Skeletal muscle satellite cell (primary cell): Measurements from ENCODE around the gene ADCY10.
"Not testable (repeated sequence)": the region's sequence is repeated elsewhere in the genome, so short reads cannot be mapped to it uniquely, and the experiment has no call there.

ENCODE experiments used
- H3K27me3 ChIP-seq: 2 replicates; pipeline ENCODE4 v1.7.0; 2013; ENCODE audit warnings: low read length; ENCODE audit not compliant: control insufficient read depth, insufficient read depth
- H3K36me3 ChIP-seq: 2 replicates; pipeline ENCODE4 v1.7.0; 2013; ENCODE audit warnings: mild to moderate bottlenecking, control low read depth, low read length; ENCODE audit not compliant: insufficient read depth
- H3K4me1 ChIP-seq: 2 replicates; pipeline ENCODE4 v1.7.0; 2013; ENCODE audit warnings: low read length; ENCODE audit not compliant: control insufficient read depth, insufficient read depth
- H3K4me2 ChIP-seq: 2 replicates; pipeline ENCODE4 v1.7.0; 2013; ENCODE audit warnings: mild to moderate bottlenecking, low read length
- H3K4me3 ChIP-seq: 2 replicates; pipeline ENCODE4 v1.7.0; 2013; ENCODE audit warnings: low read length
- H3K9ac ChIP-seq: 2 replicates; pipeline ENCODE4 v1.7.0; 2013; ENCODE audit warnings: mild to moderate bottlenecking, low read depth, low read length, moderate library complexity
- H3K9me3 ChIP-seq: replicated peaks from 2 replicates; pipeline ENCODE4 v1.7.0; 2013; ENCODE audit warnings: mild to moderate bottlenecking, control low read depth, low read length

The ADCY10 gene

DNA sequence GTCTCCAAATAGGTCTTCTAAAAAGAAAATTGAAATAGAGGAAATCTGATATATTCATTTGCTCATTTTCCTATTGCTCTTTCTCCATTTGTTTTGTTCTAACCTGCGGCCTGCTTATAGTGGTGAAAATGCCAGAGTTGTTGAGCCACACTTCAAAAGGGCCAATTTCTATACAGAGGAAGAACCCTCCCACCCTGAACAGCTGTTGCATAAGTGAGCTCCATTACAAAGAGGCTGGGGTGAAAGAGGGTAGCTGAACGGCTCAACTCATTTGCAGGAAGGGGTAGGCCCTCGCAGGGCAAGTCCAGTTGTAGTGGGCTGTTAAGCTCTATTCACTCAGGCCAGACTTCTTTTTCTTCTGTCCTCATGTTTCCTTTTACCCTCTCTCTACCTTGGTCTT, 8.8 kb downstream of the ADCY10 start:
- Histone ChIP-seq H3K27me3 (no peaks in the 10 kb centered on the region), H3K4me1 (peaks cover 12% of the 10 kb centered on the region), H3K4me2 (no peak overlapping the region), H3K9ac (no peak overlapping the region), H3K4me3 (no peak overlapping the region), H3K36me3 (no peaks in the 10 kb centered on the region), H3K9me3 (no peaks in the 10 kb centered on the region)

DNA sequence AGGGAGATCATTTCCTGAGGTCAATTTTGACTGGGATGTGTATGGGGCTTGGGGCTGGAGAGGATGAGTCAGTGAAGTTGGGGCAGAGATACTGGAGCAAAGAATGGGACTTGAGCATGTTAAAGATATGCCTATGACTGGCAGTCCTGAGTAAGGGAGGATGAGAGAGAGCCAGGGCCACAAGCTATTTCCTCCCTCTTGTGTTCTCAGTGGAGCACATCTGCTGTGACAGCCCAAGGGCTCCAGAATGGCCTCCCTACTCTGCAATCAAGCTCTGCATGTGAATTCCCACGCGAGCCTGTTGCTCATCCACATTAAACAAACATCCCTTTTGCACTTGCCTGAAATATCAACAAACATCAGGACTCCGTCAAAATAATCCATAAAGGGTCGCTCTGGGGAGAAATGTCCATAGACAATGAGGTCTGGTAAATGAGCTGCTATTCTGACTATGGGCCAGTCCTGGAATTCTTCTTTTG, 9.2 kb downstream of the ADCY10 start:
- Histone ChIP-seq H3K27me3 (no peaks in the 10 kb centered on the region), H3K9me3 (no peaks in the 10 kb centered on the region), H3K9ac (peak overlapping the region; percentile 22), H3K4me2 (no peak overlapping the region), H3K4me3 (no peak overlapping the region), H3K36me3 (no peaks in the 10 kb centered on the region), H3K4me1 (peaks cover 12% of the 10 kb centered on the region)

DNA sequence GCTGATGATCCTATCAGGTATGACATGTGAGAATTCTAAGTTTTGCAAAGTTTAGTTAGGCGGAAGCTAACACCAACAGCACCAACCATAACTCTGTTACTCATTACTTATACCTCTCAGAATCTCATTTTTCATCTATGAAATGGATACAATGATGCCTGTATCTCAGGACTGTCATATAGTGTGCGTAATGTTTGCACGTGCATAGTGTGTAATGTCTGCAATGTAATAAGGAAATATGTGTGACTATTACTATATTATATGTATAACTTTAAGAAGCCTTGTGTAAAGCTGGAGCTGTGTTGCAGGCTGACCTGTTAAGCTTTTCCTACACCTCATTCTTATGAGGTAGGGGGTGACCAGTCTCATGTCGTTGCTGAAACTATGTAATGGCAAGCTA, 13.0 kb downstream of the ADCY10 start:
- H3K4me2 ChIP-seq: no peak overlapping the region
- H3K4me1 ChIP-seq: peaks cover 18% of the 10 kb centered on the region
- H3K36me3 ChIP-seq: no peaks in the 10 kb centered on the region
- H3K9me3 ChIP-seq: no peaks in the 10 kb centered on the region
- H3K4me3 ChIP-seq: no peak overlapping the region
- H3K27me3 ChIP-seq: no peaks in the 10 kb centered on the region
- no peak overlapping the region for H3K9ac ChIP-seq

DNA sequence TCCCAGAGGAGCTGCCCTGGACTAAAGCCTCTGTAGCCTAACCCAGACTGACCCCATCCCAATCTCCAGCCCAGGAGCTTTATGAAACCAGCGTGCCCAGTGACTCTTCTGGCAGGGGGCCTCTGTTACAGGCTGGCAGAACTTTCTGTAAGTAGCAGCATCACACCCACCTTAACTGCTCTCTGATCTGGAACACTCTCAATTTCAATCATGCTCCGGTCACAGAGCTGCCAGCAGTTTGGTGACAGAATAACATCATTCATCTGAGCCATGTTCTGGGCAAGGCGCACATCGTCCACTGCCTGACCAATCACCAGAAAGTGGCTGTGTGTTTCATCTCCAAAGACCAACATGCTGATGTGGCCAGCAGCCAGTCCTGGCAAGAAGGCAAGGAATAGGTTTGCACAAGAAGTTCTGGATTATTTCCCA, 14.7 kb downstream of the ADCY10 start:
- Histone ChIP-seq H3K4me2 (no peak overlapping the region), H3K36me3 (no peaks in the 10 kb centered on the region), H3K4me3 (no peak overlapping the region)

DNA sequence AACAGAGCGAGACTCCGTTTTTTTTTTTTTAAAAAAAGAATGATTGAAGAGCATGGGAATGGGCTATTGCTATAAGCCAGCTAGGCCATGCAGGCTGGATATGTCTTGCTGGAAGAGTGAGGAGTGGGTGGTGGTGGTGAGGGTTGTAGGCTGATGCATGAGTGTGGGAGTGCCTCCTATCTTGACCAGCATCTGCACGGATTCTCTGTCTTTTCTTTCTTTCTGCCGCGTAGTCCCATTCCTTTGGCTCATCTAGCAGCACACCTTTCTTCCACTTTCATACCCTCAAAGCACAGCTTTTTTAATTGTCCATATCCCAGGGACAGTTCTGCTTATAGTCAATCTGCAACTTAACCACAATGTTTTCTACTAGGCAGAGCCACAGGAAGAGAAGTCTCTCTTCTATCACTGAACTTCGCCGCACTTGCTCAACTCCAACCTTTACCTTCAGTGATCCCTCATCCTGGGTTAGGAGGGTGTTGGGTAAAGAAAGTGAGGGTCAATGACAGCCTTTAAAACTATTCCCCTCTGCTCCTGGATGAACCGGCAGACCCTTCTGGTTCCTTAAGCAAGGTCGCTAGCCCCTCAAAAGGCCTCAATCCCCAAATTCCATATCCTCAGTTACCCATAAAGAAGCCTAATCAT, 15.2 kb downstream of the ADCY10 start:
- Histone ChIP-seq H3K27me3 (no peaks in the 10 kb centered on the region), H3K4me1 (peaks cover 6% of the 10 kb centered on the region), H3K4me3 (no peak overlapping the region), H3K9me3 (no peaks in the 10 kb centered on the region), H3K9ac (no peak overlapping the region), H3K4me2 (no peak overlapping the region), H3K36me3 (no peaks in the 10 kb centered on the region)

More for the DNA sequence above, 14.7 kb downstream of the ADCY10 start:
- no peaks in the 10 kb centered on the region for H3K9me3 ChIP-seq
- H3K4me1 ChIP-seq: peaks cover 7% of the 10 kb centered on the region
- no peaks in the 10 kb centered on the region for H3K27me3 ChIP-seq
- no peak overlapping the region for H3K9ac ChIP-seq

DNA sequence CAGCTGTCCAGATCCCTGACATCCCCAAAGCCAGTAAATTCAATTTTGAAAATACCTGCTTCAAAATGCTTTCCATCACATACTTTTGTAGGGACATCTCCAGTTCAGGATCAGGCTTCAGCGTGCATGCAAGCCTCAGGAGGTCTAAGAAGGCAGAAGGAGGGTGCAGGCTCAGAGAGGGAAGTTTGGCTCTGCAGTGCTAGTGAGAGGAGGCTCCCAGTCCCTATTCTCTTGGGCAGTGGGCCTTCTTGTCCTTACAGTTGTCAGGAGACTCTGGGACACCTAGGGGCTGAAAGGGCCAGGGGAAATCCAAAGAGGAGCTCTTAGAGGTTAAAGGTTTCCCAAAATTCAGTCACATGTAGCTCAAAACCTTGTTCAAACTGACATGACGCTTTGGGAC, 20.1 kb downstream of the ADCY10 start:
- Histone ChIP-seq H3K4me2 (no peak overlapping the region), H3K9me3 (no peaks in the 10 kb centered on the region), H3K27me3 (no peaks in the 10 kb centered on the region), H3K4me1 (no peaks in the 10 kb centered on the region), H3K36me3 (no peaks in the 10 kb centered on the region), H3K9ac (no peak overlapping the region), H3K4me3 (no peak overlapping the region)

DNA sequence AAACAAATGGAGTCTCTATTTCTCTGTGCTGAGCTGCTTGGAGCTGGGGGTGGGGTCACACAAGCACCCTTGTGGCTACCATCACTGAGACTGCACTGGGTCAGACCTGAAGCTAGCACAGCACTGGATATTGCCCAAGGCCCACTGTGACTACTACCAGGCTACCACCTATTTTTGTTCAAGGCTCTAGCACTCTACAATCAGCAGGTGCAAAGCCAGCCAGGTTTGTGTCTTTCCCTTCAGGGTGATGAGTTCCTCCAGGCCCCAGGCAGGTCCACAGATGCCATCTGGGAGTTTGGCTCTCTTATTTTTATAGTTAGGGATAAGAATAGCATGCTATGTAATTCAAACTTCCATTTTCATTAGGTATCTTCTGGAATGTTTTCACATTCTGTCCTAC, 23.5 kb downstream of the ADCY10 start:
- no peaks in the 10 kb centered on the region for H3K36me3 ChIP-seq

DNA sequence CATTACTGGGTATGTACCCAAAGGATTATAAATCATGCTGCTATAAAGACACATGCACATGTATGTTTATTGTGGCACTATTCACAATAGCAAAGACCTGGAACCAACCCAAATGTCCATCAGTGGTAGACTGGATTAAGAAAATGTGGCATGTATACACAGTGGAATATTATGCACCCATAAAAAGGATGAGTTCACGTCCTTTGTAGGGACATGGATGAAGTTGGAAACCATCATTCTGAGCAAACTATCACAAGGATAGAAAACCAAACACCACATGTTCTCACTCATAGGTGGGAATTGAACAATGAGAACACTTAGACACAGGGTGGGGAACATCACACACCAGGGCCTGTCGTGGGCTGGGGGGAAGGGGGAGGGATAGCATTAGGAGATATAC, 26.7 kb downstream of the ADCY10 start:
- H3K27me3 ChIP-seq, H3K4me2 ChIP-seq, H3K9me3 ChIP-seq, H3K4me1 ChIP-seq, H3K4me3 ChIP-seq, H3K9ac ChIP-seq, H3K36me3 ChIP-seq: not testable (repeated sequence)

More for the DNA sequence above, 23.5 kb downstream of the ADCY10 start:
- Histone ChIP-seq H3K4me3 (no peak overlapping the region), H3K4me2 (no peak overlapping the region), H3K9me3 (no peaks in the 10 kb centered on the region), H3K9ac (no peak overlapping the region), H3K27me3 (no peaks in the 10 kb centered on the region), H3K4me1 (no peaks in the 10 kb centered on the region)

DNA sequence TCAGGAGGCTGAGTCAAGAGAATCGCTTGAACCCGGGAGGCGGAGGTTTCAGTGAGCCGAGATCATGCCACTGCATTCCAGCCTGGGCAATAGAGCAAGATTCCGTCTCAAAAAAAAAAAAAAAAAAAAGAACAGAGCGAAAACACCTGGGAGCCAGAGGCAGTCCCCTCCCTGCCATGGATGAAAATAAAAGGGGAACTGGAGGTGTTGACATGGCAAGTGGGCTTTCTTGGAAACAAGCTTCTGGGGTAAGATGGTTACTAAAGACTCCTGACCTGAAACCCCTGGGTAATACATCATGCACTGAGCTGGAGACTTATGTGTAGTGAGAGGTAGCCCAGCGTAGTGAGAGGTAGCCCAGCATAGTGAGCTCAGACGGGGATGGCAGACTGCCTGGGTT, 31.6 kb downstream of the ADCY10 start:
- H3K36me3 ChIP-seq: no peaks in the 10 kb centered on the region
- H3K27me3 ChIP-seq: no peaks in the 10 kb centered on the region
- H3K4me1 ChIP-seq: peaks cover 19% of the 10 kb centered on the region

DNA sequence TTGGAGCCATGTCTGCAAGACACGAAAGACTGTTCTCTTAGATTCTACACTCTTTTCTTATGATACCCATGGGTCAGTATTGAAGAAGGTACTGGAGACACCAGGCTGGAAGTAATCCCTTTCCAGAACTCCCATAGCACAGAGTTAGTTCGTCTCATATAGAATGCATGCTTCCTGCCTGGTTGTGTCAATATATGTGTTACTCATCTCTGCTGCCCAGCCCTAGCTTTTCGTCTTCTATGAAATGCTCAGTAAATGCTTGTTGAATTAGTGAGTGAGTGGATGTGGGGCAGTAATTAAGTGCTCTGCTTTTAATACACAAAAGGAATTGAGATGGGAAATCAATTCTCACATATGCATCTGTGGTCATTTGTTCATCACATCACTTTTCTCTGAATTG, 32.1 kb downstream of the ADCY10 start:
- Histone ChIP-seq H3K27me3 (no peaks in the 10 kb centered on the region), H3K4me3 (no peak overlapping the region), H3K9me3 (no peaks in the 10 kb centered on the region)

More for the DNA sequence above, 31.6 kb downstream of the ADCY10 start:
- H3K4me3 ChIP-seq: no peak overlapping the region
- no peak overlapping the region for H3K9ac ChIP-seq
- no peak overlapping the region for H3K4me2 ChIP-seq
- H3K9me3 ChIP-seq: no peaks in the 10 kb centered on the region

DNA sequence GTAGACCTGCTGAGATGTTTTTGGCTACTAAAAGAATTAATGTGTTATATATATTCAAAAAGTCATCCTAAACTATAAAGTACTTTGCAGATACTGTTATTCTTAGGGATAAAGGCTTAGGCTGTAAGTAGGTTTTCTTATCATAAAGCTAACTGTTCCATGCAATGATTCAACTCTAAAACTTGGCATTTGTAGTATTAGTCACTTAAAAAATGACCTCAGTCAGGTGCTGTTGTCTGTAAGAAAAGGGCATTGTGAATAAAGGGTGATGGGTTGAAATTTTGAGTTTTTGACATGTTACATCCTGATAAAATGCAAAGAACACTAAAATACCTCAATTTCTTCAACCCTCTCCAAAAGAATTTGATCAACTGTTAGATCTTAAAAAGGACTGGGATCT, 32.9 kb downstream of the ADCY10 start:
- H3K4me1 ChIP-seq: peaks cover 19% of the 10 kb centered on the region
- no peaks in the 10 kb centered on the region for H3K36me3 ChIP-seq
- no peaks in the 10 kb centered on the region for H3K9me3 ChIP-seq
- H3K4me3 ChIP-seq: no peak overlapping the region
- H3K4me2 ChIP-seq: no peak overlapping the region
- no peak overlapping the region for H3K9ac ChIP-seq
- no peaks in the 10 kb centered on the region for H3K27me3 ChIP-seq

More for the DNA sequence above, 32.1 kb downstream of the ADCY10 start:
- Histone ChIP-seq H3K36me3 (no peaks in the 10 kb centered on the region), H3K9ac (no peak overlapping the region), H3K4me1 (peaks cover 19% of the 10 kb centered on the region), H3K4me2 (no peak overlapping the region)

DNA sequence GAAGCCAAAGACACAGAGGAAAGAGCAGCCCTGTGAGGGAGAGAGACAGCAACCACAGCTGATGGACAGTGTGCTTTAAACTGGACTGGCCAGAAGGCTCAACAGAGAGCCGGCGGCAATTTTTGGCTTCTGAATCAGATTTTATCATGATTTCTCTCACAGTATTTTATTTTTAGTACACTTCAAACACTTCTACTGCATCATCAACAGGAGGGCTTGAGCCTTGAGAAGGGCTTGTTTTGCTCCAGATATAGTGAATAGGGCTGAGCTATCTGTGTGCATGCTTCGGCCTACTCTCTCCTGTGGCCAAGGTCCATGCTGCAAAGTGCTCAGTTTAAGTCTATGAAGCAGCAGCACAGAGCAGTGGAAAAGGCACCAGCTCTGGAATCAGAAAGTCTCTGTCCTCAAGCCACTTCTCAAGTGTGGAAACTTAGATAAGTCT, 33.3 kb downstream of the ADCY10 start:
- Histone ChIP-seq H3K9ac (no peak overlapping the region), H3K27me3 (no peaks in the 10 kb centered on the region), H3K9me3 (no peaks in the 10 kb centered on the region), H3K4me1 (peaks cover 19% of the 10 kb centered on the region), H3K4me3 (no peak overlapping the region), H3K36me3 (no peaks in the 10 kb centered on the region), H3K4me2 (no peak overlapping the region)
